ENCODE measurements around the gene NKAIN2. TPM values are rescaled to one million over a fixed set of nuclear protein-coding genes. Genes with fewer than 3 reads are reported as not detected.

NKAIN2 gene
- total RNA-seq, 1 experiment from 2014 or later = not detected

DNA sequence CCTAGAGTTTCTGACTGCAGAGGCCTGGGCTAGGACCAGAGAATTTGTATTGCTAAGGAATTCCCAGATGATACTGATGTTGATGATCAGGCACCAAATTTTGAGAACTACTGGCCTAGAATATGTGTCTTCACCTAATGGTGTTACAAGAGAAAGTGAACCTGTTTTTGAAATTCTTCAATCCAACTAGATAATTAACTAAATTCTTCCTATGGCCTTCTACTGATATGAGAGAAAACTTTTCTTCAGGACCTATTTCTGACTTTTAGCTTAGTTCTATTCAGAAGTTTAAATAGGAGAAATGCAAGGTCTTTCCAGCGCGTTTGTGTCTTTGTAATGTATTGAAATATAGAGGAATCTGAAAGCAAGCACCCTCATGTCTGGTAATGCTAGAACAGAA is 7.3 kb downstream of the NKAIN2 start:
- no TSS peak for BruUV-seq (replicated peaks)
- ChIA-PET RAD21 (ENCODE audit: low non-redundant PET in 1 of 2, low total read pairs in 2 of 2, uncharacterized antibody in 2 of 2, unreplicated experiment in 2 of 2) (no interaction called here), CTCF (interaction anchor here (1.5 kb wide), 1 partner anchor 9 kb away, joined by 5 read pairs; no protein-coding TSS in a partner anchor)

DNA sequence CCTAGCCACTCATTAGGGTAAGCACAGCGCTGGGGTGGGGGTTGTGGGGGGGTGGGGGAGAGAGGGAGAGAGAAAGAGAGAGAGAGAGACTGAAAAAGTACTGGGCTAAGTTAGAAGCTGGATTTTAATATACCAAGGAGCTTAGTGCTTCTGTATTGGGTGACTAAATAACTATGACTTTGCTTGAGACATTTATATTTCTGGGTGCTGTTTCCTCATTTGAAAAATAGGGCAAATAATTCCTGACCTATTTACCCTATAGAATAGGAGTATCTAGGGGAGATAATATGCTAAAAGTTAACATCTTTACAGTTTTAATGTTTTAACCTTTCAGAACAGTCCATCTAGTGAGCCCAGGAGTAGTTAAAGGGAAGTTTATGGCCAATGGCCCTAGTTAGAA is 7.7 kb downstream of the NKAIN2 start:
- no TSS peak for BruUV-seq (replicated peaks)
- POLR2A ChIA-PET = no interaction called here
- intact Hi-C loops (cut with micrococcal nuclease) = no loop called here
- TF ChIP-seq, protein P1, sequence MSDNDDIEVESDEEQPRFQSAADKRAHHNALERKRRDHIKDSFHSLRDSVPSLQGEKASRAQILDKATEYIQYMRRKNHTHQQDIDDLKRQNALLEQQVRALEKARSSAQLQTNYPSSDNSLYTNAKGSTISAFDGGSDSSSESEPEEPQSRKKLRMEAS (IDR thresholded peaks at IDR 0.05) = no peak
- no peak for TF ChIP-seq ZFX (IDR thresholded peaks at IDR 0.05)
- TF ChIP-seq, protein P2, sequence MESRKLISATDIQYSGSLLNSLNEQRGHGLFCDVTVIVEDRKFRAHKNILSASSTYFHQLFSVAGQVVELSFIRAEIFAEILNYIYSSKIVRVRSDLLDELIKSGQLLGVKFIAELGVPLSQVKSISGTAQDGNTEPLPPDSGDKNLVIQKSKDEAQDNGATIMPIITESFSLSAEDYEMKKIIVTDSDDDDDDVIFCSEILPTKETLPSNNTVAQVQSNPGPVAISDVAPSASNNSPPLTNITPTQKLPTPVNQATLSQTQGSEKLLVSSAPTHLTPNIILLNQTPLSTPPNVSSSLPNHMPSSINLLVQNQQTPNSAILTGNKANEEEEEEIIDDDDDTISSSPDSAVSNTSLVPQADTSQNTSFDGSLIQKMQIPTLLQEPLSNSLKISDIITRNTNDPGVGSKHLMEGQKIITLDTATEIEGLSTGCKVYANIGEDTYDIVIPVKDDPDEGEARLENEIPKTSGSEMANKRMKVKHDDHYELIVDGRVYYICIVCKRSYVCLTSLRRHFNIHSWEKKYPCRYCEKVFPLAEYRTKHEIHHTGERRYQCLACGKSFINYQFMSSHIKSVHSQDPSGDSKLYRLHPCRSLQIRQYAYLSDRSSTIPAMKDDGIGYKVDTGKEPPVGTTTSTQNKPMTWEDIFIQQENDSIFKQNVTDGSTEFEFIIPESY (IDR thresholded peaks at IDR 0.05; ENCODE audit: extremely low read depth, insufficient replicate concordance, low read length) = no peak
- TF ChIP-seq ELF1 (IDR thresholded peaks at IDR 0.05; ENCODE audit: borderline replicate concordance, low read depth) = no peak
- TF ChIP-seq EGR1 (IDR thresholded peaks at IDR 0.05; ENCODE audit: low read depth) = no peak
- TF ChIP-seq CEBPB (IDR thresholded peaks at IDR 0.05; ENCODE audit: low read depth) = no peak
- no peak for TF ChIP-seq ZNF274 (IDR thresholded peaks at IDR 0.05; ENCODE audit: low read depth, low read length)
- TF ChIP-seq POLR2AphosphoS5 (IDR thresholded peaks at IDR 0.05; ENCODE audit: low read depth, low read length) = no peak
- TF ChIP-seq CBX3 (IDR thresholded peaks at IDR 0.05; ENCODE audit: low read depth) = no peak
- no peak for TF ChIP-seq JUND (IDR thresholded peaks at IDR 0.05)
- no peak for TF ChIP-seq SRF (IDR thresholded peaks at IDR 0.05; ENCODE audit: low read depth)
- TF ChIP-seq, protein P3, sequence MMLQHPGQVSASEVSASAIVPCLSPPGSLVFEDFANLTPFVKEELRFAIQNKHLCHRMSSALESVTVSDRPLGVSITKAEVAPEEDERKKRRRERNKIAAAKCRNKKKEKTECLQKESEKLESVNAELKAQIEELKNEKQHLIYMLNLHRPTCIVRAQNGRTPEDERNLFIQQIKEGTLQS (IDR thresholded peaks at IDR 0.05) = no peak
- no peak for TF ChIP-seq YY1 (IDR thresholded peaks at IDR 0.05; ENCODE audit: extremely low read depth, insufficient replicate concordance, low read depth, low read length)
- no peak for TF ChIP-seq POLR2A (IDR thresholded peaks at IDR 0.05; ENCODE audit: borderline replicate concordance, extremely low read depth, insufficient read depth, insufficient read length)
- no peak for TF ChIP-seq FOSL1 (IDR thresholded peaks at IDR 0.05; ENCODE audit: low read depth)
- TF ChIP-seq SP1 (IDR thresholded peaks at IDR 0.05; ENCODE audit: low read depth) = no peak
- TF ChIP-seq, protein P4, sequence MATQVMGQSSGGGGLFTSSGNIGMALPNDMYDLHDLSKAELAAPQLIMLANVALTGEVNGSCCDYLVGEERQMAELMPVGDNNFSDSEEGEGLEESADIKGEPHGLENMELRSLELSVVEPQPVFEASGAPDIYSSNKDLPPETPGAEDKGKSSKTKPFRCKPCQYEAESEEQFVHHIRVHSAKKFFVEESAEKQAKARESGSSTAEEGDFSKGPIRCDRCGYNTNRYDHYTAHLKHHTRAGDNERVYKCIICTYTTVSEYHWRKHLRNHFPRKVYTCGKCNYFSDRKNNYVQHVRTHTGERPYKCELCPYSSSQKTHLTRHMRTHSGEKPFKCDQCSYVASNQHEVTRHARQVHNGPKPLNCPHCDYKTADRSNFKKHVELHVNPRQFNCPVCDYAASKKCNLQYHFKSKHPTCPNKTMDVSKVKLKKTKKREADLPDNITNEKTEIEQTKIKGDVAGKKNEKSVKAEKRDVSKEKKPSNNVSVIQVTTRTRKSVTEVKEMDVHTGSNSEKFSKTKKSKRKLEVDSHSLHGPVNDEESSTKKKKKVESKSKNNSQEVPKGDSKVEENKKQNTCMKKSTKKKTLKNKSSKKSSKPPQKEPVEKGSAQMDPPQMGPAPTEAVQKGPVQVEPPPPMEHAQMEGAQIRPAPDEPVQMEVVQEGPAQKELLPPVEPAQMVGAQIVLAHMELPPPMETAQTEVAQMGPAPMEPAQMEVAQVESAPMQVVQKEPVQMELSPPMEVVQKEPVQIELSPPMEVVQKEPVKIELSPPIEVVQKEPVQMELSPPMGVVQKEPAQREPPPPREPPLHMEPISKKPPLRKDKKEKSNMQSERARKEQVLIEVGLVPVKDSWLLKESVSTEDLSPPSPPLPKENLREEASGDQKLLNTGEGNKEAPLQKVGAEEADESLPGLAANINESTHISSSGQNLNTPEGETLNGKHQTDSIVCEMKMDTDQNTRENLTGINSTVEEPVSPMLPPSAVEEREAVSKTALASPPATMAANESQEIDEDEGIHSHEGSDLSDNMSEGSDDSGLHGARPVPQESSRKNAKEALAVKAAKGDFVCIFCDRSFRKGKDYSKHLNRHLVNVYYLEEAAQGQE (IDR thresholded peaks at IDR 0.05; ENCODE audit: low read depth) = no peak

More for the DNA sequence above, 7.3 kb downstream of the NKAIN2 start:
- POLR2A ChIA-PET = no interaction called here
- Histone ChIP-seq H3K27ac (ENCODE audit: low read depth, low read length) (no peak overlapping the region), H3K36me3 (ENCODE audit: control insufficient read depth in 1 of 2, insufficient read depth in 2 of 2, low read length in 2 of 2) (no peaks in the 10 kb centered on the region), H3K79me2 (ENCODE audit: insufficient read depth, low read length) (no peaks in the 10 kb centered on the region), H3K4me3 (replicated peaks in 1 of 2; ENCODE audit: low read depth in 1 of 2, low read length in 2 of 2) (no peak overlapping the region), H3K4me1 (ENCODE audit: control insufficient read depth in 1 of 2, insufficient read depth in 2 of 2, low read length in 2 of 2) (no peaks in the 10 kb centered on the region), H3K27me3 (ENCODE audit: insufficient read depth, low read length) (peaks cover 23% of the 10 kb centered on the region), H2AFZ (ENCODE audit: low read depth, low read length, poor library complexity, severe bottlenecking) (no peak overlapping the region), H3K9ac (ENCODE audit: low read length) (no peak overlapping the region), H3K9me2 (ENCODE audit: insufficient read depth) (no peaks in the 10 kb centered on the region), H4K20me1 (ENCODE audit: insufficient read depth) (no peaks in the 10 kb centered on the region), H3K9me3 (ENCODE audit: control insufficient read depth in 1 of 2, insufficient read depth in 1 of 2, low read depth in 1 of 2, low read length in 2 of 2) (no peaks in the 10 kb centered on the region), H3K4me2 (ENCODE audit: low read length) (no peak overlapping the region)
- DNase-seq (ENCODE audit: low read depth, low spot score) (no peak), ATAC-seq (no peak)
- intact Hi-C loops (cut with micrococcal nuclease) = no loop called here
- no peak for TF ChIP-seq JUND (IDR thresholded peaks at IDR 0.05)

More for the DNA sequence above, 7.7 kb downstream of the NKAIN2 start:
- Histone ChIP-seq H3K27ac (ENCODE audit: low read depth, low read length) (no peak overlapping the region), H3K9me2 (ENCODE audit: insufficient read depth) (no peaks in the 10 kb centered on the region), H3K9me3 (ENCODE audit: control insufficient read depth in 1 of 2, insufficient read depth in 1 of 2, low read depth in 1 of 2, low read length in 2 of 2) (no peaks in the 10 kb centered on the region), H3K4me3 (replicated peaks in 1 of 2; ENCODE audit: low read depth in 1 of 2, low read length in 2 of 2) (no peak overlapping the region), H3K36me3 (ENCODE audit: control insufficient read depth in 1 of 2, insufficient read depth in 2 of 2, low read length in 2 of 2) (no peaks in the 10 kb centered on the region), H3K27me3 (ENCODE audit: insufficient read depth, low read length) (peaks cover 25% of the 10 kb centered on the region), H4K20me1 (ENCODE audit: insufficient read depth) (no peaks in the 10 kb centered on the region), H3K4me2 (ENCODE audit: low read length) (no peak overlapping the region), H3K4me1 (ENCODE audit: control insufficient read depth in 1 of 2, insufficient read depth in 2 of 2, low read length in 2 of 2) (no peaks in the 10 kb centered on the region), H3K9ac (ENCODE audit: low read length) (no peak overlapping the region), H3K79me2 (ENCODE audit: insufficient read depth, low read length) (no peaks in the 10 kb centered on the region), H2AFZ (ENCODE audit: low read depth, low read length, poor library complexity, severe bottlenecking) (no peak overlapping the region)
- no peak for ATAC-seq
- RAD21 ChIA-PET (ENCODE audit: low non-redundant PET in 1 of 2, low total read pairs in 2 of 2, uncharacterized antibody in 2 of 2, unreplicated experiment in 2 of 2) = no interaction called here
- CTCF ChIA-PET = interaction anchor here (1.5 kb wide), 1 partner anchor 9 kb away, joined by 5 read pairs; no protein-coding TSS in a partner anchor
- no peak for DNase-seq (ENCODE audit: low read depth, low spot score)
